HepG2 (cell line): ENCODE measurements around the gene ATP5F1A. TPM values are rescaled to one million over a fixed set of nuclear protein-coding genes. Genes with fewer than 3 reads are reported as not detected.

Experiments used
- ARID5B ChIP-seq: IDR thresholded peaks from 2 replicates; pipeline ENCODE4 v1.4.0; 2020; ENCODE audit warnings: mild to moderate bottlenecking, missing genetic modification reagents
- HIVEP1 ChIP-seq: sonication (generic); formaldehyde crosslinking; IDR thresholded peaks from 2 replicates; pipeline ENCODE4 v1.4.0; 2020; ENCODE audit warnings: mild to moderate bottlenecking, missing genetic modification reagents
- ISL2 ChIP-seq: sonication (generic); formaldehyde crosslinking; IDR thresholded peaks from 2 replicates; pipeline ENCODE4 v1.5.0; 2020; ENCODE audit warnings: missing genetic modification reagents
- KLF12 ChIP-seq: sonication (generic); formaldehyde crosslinking; IDR thresholded peaks from 2 replicates; pipeline ENCODE4 v1.4.0; 2020; ENCODE audit warnings: missing genetic modification reagents, borderline replicate concordance
- KLF9 ChIP-seq: IDR thresholded peaks from 2 replicates; pipeline ENCODE4 v1.6.1; 2016; ENCODE audit warnings: low read depth
- MEIS1 ChIP-seq: sonication (generic); formaldehyde crosslinking; IDR thresholded peaks from 2 replicates; pipeline ENCODE4 v1.9.0; 2021; ENCODE audit warnings: mild to moderate bottlenecking, missing genetic modification reagents, moderate library complexity, borderline replicate concordance
- NAIF1 ChIP-seq: sonication (generic); formaldehyde crosslinking; IDR thresholded peaks from 2 replicates; pipeline ENCODE4 v1.5.0; 2020; ENCODE audit warnings: mild to moderate bottlenecking, missing genetic modification reagents, borderline replicate concordance
- RERE ChIP-seq: IDR thresholded peaks from 2 replicates; pipeline ENCODE4 v1.6.1; 2016; ENCODE audit warnings: low read depth, missing genetic modification reagents, missing compliant biosample characterization
- SNRNP70 ChIP-seq: fragments of 200-400 bp; formaldehyde crosslinking; IDR thresholded peaks from 2 replicates; pipeline ENCODE4 v1.6.1; 2017; ENCODE audit warnings: mild to moderate bottlenecking, low read depth, low read length, moderate library complexity
- TEAD2 ChIP-seq: sonication (generic); formaldehyde crosslinking; IDR thresholded peaks from 2 replicates; pipeline ENCODE4 v1.9.0; 2021; ENCODE audit warnings: missing genetic modification reagents
- ZBTB46 ChIP-seq: sonication (generic); formaldehyde crosslinking; IDR thresholded peaks from 2 replicates; pipeline ENCODE4 v1.4.0; 2020; ENCODE audit warnings: mild to moderate bottlenecking, missing genetic modification reagents, borderline replicate concordance
- ZBTB8A ChIP-seq: sonication (generic); formaldehyde crosslinking; IDR thresholded peaks from 2 replicates; pipeline ENCODE4 v1.4.0; 2020; ENCODE audit warnings: mild to moderate bottlenecking, low read depth, missing genetic modification reagents, borderline replicate concordance
- ZNF232 ChIP-seq: sonication (generic); formaldehyde crosslinking; IDR thresholded peaks from 2 replicates; pipeline ENCODE4 v1.4.0; 2020; ENCODE audit warnings: missing genetic modification reagents, borderline replicate concordance
- ZNF44 ChIP-seq: sonication (generic); formaldehyde crosslinking; IDR thresholded peaks from 2 replicates; pipeline ENCODE4 v1.5.1; 2020; ENCODE audit warnings: mild to moderate bottlenecking, missing genetic modification reagents
- ZNF549 ChIP-seq: sonication (generic); formaldehyde crosslinking; IDR thresholded peaks from 2 replicates; pipeline ENCODE4 v1.5.0; 2020; ENCODE audit warnings: missing genetic modification reagents
- ZNF619 ChIP-seq: sonication (generic); formaldehyde crosslinking; IDR thresholded peaks from 2 replicates; pipeline ENCODE4 v1.4.0; 2020; ENCODE audit warnings: mild to moderate bottlenecking, missing genetic modification reagents
- ZNF670 ChIP-seq: sonication (generic); formaldehyde crosslinking; IDR thresholded peaks from 2 replicates; pipeline ENCODE4 v1.8.0; 2022; ENCODE audit warnings: mild to moderate bottlenecking, missing genetic modification reagents, borderline replicate concordance
- ZNF782 ChIP-seq: sonication (generic); formaldehyde crosslinking; IDR thresholded peaks from 2 replicates; pipeline ENCODE4 v1.4.0; 2020; ENCODE audit warnings: missing genetic modification reagents, mild to moderate bottlenecking, borderline replicate concordance
- polyA plus RNA-seq, 8 experiments: library from polyadenylated mRNA; depleted of rRNA in 3 of 8; stranded (reverse) in 7 of 8; unstranded in 1 of 8; fragments of >200 nt; fragmentation: Illumina TruSeq in 4 of 8; extraction: Trizol in 4 of 8; gene quantifications; 2 replicates each; pipeline versions ENCODE4 v1.2.1 to v1.2.3, GENCODE V29; 2011 to 2016; ENCODE audit warnings: low read depth in 4 of 8, missing spikeins in 1 of 8, mixed read lengths in 1 of 8; ENCODE audit not compliant: insufficient read depth in 1 of 8
- total RNA-seq, 5 experiments: library from RNA; depleted of rRNA; stranded (reverse); fragments of >200 nt; fragmentation: Illumina TruSeq; extraction: Trizol; gene quantifications; 2 replicates each; pipeline ENCODE4 v1.2.3, GENCODE V29; 2016; ENCODE audit warnings: low read depth in 1 of 5

Gene ATP5F1A
- total and polyA plus RNA-seq, 2 of the 13 experiments (the other 11 are each of a cell fraction or from before 2014, with no cell fraction given) = 459 to 922 TPM

GRCh38 chr18:46097801-46098615 lies at the start of gene ATP5F1A (continued):
- TF ChIP-seq RERE (no peak), HIVEP1 (CRISPR knock-in tag) (peak; percentile 69), KLF12 (CRISPR knock-in tag) (0 out of 2 replicates have a peak, but pooled peaks have one; percentile 78), KLF9 (no peak), MEIS1 (0 out of 2 replicates have a peak, but pooled peaks have one; percentile 46), ZNF670 (CRISPR knock-in tag) (peak; percentile 95; the same call in 1 of the 2 replicates), SNRNP70 (no peak), ZNF232 (peak; percentile 75; the same call in 1 of the 2 replicates), ZNF549 (0 out of 2 replicates have a peak, but pooled peaks have one; percentile 70), ZNF782 (CRISPR knock-in tag) (peak; percentile 40; the same call in 1 of the 2 replicates), TEAD2 (CRISPR knock-in tag) (no peak), ZBTB8A (CRISPR knock-in tag) (no peak), ARID5B (CRISPR knock-in tag) (peak; percentile 56), ZBTB46 (CRISPR knock-in tag) (no peak), ZNF44 (CRISPR knock-in tag) (peak; percentile 76; the same call in 1 of the 2 replicates), ISL2 (peak; percentile 50), ZNF619 (peak; percentile 89), NAIF1 (CRISPR knock-in tag) (no peak)
